Measurements from ENCODE around the gene AATK.
"Not testable (repeated sequence)": the region's sequence is repeated elsewhere in the genome, so short reads cannot be mapped to it uniquely, and the experiment has no call there.

The AATK gene

DNA sequence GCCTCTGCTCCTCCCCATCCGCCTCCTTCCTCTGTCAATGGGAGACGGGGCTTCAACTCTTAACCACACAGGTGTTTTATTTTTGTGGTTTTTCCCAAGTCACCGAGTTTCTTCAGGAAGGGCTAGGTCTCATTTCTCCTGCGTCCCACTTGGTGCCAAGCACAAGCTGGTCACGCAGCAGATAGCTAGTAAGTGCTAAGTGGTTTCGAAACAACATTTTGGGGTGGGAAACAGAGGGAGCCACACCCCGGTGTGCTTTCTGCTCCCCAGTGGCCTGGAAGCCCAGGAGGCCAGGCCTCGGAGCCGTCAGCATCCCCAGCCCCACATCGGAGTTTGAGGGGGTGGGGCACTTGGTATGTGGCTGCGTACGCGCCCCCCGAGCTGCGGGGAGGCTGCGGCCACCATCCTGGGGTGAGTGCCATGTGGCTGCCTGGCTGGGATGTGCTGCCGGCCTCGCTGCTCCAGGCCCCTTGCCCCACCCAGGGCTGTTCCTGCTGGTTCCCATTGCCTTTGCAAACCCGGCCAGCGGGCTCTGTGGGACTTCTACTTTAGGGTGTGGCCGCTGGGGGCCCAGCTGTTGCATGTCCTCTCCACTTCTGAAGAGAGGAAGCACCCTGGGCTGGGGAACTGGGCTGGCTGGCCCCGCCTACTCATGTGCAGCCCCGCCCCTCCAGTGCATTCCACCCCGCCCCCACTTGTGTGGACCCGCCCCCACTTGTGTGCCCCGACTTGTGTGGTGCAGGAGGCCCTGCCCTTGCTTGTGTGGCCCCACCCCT, 75.5 kb downstream of the AATK start:
- peak; percentile 16 to 21 for DNase-seq

DNA sequence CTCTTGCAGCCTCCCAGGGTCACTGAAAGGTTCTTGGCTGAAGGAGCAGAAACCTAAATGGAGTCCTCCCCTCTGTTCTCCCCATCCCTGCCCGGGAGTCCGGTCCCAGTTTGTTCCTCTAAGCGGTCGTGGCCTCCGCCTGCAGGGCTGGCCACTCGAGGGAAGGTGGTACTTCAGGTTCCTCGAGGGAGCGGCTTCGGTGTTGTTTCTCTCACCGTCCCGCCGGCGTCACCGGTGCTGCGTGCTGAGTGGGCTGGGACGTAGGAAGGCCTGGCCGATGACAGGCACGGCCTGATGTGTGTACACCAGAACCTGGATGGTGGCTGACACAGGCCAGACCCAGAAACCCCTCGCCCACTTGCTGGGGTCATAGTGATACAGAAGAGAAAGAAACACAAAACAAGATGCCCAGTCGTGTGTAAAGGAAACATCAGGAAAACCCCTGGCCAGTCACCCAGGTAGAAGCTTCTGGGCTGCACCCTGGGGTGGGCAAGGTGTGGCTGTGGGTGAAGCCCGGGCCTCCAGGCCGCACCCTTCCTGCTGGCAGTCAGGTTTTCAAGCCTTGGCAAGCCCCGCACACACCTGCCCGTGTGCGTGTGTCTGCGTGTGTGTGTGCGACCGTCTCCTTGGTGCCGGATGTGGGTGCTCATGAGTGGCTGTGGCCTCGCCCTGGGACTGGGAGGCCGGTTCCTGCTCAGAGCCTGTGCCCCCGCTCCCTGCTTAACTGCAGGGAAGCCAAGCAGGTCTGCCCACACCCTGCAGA, 79.1 kb downstream of the AATK start:
- no peak for DNase-seq

DNA sequence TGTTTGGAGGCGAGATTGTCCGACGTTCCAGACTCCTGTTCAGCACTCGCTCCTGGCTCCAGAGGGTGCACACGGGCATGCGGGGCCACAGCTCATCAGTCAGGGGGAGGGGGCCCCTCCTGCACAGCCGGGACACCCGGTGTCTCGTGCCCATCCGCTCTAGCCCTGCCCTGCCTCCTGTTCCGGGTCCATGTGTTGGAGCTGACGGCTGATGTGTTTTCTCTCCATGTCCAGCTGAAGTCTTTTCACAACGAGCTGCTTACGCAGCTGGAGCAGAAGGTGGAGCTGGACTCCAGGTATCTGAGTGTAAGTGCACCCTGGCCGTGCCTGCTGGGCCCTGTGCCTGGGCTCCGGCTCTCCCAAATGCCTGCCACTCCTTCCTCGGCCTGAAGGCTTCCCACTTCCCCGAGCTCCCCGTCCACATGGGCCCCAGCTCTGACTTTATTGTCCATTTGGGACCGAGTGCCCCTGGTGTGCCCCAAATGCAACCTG, 80.6 kb downstream of the AATK start:
- DNase-seq = no peak

DNA sequence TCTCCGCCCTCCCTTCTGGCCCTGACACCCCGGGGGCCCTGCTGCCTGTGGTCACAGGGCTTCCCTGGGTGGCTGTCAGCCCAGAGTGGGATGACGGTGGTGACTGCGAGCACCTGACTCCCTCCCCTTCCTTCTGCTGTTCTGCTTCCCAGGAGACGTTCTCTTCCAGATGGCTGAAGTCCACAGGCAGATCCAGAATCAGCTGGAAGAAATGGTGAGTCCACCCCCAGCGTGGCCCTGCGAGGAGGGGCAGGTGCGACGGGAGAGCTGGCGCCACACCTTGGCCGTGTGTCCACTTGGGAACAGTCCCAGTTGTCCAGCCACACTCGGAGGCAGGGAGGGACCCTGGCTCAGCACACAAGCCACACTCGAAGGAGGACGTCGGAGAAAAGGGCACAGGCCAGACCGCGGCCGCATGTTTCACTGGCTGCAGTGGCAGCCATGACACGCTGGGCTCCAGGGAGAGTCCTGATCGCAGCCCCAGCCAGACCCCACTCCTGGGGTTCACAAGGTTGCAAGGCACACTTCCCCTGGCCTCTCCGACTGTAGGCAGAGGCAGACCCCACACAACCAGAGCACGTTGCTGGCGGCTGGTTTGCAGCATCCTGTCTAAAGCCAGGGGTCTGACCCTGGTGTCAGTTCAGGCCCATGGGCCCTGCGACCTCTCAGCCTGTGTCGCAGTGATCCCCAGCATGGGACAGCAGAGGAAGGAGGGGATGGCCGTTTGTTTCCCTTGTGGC, 81.2 kb downstream of the AATK start:
- DNase-seq = no peak

DNA sequence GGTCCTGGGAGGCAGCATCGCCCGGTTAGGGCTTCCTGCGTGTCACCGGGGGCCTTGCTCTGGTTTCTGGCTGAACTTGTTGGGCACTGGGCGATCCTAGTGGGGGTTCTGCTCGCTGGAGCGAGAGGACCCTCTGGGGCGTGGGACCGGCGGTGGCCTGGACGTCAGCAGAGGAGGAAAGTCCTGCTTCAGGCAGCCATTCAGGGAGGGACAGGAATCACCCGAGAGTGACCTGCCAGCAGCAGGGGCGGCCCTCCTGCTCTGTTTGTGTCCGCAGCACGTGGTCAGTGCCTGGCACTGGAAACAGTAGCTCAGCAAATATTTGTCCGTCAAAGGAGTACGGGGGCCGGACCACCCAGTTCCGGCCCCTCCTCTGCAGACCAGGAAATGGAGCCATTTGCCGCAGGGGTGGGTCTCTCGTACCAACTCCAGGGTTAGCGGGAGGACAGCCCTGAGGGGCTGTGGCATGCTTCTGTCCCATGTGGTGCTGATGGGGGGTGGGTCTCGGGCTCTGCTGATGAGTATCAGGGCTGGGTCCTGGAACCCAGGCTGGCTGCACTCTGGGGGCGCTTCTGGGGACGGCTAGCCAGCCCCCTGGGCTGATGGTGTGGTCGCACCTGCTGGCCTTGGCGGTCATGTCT, 82.8 kb downstream of the AATK start:
- no peak for DNase-seq

- DNase-seq = no peak
Observed at GRCh38 chr17:81082177-81083073, 83.6 kb downstream of the AATK start.

- DNase-seq = no peak
Observed at GRCh38 chr17:81081222-81082176, 84.5 kb downstream of the AATK start.

DNA sequence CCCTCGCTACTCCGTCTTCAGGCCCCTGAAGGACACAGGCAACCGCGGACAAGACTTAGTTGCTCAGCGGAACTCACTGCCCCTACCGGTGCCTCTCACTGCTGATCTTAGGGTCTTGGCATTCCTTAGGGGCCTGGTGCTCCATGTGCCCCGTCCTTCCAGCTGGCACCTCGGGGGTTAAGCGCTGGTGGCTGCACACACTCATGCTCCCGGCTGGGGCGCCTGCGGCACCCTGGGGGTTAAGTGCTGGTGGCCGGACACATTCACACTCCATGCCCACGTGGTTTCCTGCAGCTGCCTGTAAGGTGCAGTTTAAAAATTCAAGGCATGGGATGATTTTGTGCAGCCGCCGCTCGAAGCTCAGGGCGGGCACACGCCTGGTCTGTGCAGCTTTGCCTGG, 86.0 kb downstream of the AATK start:
- DNase-seq = no peak

GRCh38 chr17:81078026-81078913, 87.8 kb downstream of the AATK start:
- DNase-seq = not testable (repeated sequence)

DNA sequence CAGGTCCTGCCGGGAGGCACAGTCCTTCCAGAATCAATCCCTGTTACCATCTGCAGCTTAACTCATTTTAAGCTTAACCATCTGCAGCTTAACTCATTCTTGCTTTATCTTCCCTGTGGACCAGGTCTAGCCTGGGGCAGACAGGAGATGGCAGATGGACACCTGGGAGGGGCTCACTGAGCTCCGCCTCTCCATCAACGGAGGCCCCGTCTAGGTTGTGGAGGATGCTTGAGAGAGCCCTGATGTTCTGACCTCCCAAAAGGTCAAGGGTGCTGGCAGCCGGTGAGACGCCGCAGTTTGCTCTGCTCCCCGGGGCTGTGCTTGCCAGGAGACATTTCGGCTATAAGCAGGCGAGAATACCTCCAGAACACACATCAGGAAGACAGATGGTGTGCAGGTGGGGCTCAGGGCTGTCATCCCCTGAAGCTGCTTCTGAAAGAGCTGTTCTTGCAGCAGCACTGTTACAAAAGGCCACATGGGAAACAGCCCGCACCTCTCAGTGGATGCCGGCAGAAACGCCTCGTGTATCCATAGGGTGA, 89.8 kb downstream of the AATK start:
- no peak for DNase-seq

GRCh38 chr17:81075307-81075706, 90.7 kb downstream of the AATK start:
- DNase-seq = no peak

- DNase-seq = no peak
Observed at GRCh38 chr17:81074875-81075274, 91.1 kb downstream of the AATK start.

DNA sequence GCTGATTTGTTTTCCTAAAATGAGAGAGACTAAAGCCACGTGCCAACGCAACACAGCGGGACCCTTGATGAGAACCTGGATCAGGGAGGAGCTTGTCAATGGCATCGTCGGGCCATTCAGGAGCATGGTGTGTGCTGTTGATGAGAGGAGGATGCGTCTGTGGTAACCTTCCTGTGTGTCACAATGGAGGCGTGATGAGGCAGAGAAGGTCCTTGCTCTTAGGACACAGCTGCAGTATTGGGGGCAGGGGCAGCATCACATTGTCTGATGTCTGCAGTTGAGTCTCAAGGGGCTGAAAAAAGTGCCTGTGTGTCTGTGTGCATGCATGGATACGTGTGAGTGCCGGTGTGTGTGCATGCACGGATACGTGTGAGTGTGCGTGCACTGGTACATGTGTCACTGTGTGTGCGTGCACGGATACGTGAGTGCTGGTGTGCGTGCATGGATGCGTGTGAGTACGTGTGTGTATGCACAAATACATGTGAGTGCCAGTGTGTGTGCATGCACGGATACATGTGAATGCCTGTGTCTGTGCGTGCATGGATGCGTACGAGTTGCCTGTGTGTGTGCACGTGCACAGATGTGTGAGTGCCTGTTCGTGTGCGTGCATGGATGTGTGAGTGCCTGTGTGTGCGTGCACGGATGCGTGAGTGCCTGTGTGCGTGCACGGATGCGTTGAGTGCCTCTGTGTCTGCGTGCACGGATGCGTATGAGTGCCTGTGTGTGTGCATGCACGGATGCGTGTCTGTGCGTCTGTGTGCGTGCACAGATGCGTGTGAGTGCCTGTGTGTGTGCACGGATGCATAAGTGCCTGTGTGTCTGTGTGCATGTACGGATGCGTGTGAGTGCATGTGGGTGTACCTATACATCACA, 91.8 kb downstream of the AATK start:
- DNase-seq = no peak

DNA sequence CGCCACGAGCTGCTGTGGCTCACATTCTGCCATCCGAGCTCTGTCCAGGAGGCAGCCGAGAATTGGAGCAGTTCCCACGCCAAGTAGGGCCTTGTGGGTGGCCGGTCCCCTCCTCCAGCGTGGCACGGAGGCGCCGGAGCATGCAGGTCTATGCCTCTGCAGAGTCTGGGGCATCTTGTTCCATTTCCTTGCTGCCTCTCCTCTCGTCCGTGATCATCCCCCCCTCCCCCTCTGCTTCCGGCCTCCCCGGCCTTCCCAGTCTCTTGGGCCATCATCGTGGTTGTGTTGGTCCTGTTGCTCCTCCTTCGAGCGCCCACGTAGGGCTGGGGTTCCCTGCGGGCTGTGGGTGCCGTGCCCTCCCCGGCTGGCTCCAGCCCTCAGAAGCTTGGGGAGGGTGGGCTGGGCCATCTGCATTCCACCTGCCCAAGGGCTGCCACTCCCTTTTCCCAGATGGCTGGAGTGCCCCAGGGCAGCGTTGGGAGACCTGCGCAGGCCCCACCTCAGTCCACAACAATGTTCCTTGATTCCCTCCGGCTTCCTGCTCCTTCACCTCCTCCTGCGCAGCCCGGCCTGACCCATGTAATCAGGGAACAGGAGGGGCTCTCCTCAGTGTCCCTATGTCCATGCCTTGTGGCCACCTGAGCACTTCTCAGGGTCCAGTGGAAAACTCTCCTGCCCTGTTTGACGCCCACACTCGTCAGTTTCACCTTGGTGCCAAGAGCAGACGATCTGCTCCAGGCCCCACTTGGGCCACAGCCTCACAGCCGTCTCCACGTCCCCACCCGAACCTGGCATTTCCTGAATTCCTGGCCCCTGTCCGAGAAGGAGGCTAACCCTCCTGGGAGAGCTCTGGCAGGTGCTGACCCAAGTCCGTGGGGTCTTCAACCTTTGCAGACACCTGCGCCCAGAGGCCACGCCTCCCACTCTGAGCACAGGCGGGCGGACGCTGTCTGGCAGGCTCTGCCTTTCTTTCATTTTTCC, 94.0 kb downstream of the AATK start:
- DNase-seq = no peak

DNA sequence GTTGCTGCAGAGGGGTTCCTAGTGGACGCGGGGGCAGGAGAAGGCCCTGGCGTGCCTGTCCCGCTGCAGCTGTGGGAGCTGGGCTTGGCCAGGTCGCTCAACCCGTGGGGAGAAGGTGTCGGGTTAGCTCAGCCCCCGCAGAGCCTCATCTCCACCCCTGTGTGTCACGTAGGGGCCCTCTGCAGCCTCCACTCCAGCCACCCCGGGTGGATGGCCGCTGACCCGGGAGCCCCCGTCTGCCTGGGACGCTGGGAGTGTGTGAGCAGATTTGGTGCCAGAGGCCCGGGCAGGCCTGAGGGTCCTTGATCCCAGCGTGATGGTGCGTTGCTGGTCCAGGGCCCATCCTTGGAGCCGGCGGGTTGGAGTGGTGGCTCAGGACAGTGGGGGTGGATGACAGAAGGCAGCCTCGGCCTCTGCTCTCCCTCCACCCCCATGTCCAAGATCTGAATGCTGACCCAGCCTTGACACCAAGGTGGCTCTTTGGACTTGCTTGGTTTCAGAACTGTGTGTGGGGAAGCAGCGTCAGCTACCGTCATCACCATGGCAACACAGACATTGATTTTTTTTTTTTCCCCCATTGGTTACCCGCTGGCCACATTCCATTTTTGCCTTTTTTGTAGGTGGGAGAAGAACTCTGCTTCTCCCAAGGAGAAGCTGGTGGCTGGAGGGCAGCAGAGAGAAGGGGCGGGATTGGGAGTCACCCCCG, 95.3 kb downstream of the AATK start:
- no peak for DNase-seq

- no peak for DNase-seq
Observed at GRCh38 chr17:81069135-81069645, 96.8 kb downstream of the AATK start.
